Fibroblast of lung (primary cell): ENCODE measurements around the gene SRPK1. TPM values are rescaled to one million over a fixed set of nuclear protein-coding genes. Genes with fewer than 3 reads are reported as not detected.
"Not testable (repeated sequence)": the region's sequence is repeated elsewhere in the genome, so short reads cannot be mapped to it uniquely, and the experiment has no call there.

Experiments
- DNase-seq, 2 donors: peaks; one replicate each; pipeline versions ENCODE4 v3.0.0 to v3.0.0-alpha.2; 2010; ENCODE audit warnings: low read depth in 2 of 2
- H2AFZ ChIP-seq: 2 replicates; pipeline ENCODE4 v1.5.1; 2012; ENCODE audit warnings: low read length, control low read depth, inconsistent platforms
- H3K27ac ChIP-seq: 2 replicates; pipeline ENCODE4 v1.5.1; 2011; ENCODE audit warnings: low read length, control low read depth; ENCODE audit not compliant: insufficient read depth
- H3K27me3 ChIP-seq: 2 replicates; pipeline ENCODE4 v1.5.1; 2011; ENCODE audit warnings: mild to moderate bottlenecking, low read length; ENCODE audit not compliant: control insufficient read depth, insufficient read depth
- H3K36me3 ChIP-seq: 2 replicates; pipeline ENCODE4 v1.5.1; 2011; ENCODE audit warnings: low read length; ENCODE audit not compliant: control insufficient read depth, insufficient read depth
- H3K4me1 ChIP-seq: 2 replicates; pipeline ENCODE4 v1.5.1; 2011; ENCODE audit warnings: low read length; ENCODE audit not compliant: control insufficient read depth, insufficient read depth; ENCODE audit errors: extremely low read depth
- H3K4me2 ChIP-seq: 2 replicates; pipeline ENCODE4 v1.5.1; 2011; ENCODE audit warnings: low read length, control low read depth; ENCODE audit not compliant: insufficient read depth; ENCODE audit errors: extremely low read depth
- H3K4me3 ChIP-seq, 4 experiments: fragments of 200-600 bp in 1 of 4; sonication (generic) in 1 of 4; replicated peaks in 1 of 4; 2 replicates each; pipeline ENCODE4 v1.5.1; 2011 to 2016; ENCODE audit warnings: low read length in 4 of 4, low read depth in 3 of 4, mild to moderate bottlenecking in 3 of 4, control low read depth in 2 of 4, inconsistent platforms in 1 of 4, mixed read lengths in 1 of 4; ENCODE audit not compliant: insufficient read depth in 1 of 4; ENCODE audit errors: control extremely low read depth in 1 of 4
- H3K79me2 ChIP-seq: 2 replicates; pipeline ENCODE4 v1.5.1; 2012; ENCODE audit warnings: mild to moderate bottlenecking, low read length, inconsistent platforms; ENCODE audit not compliant: control insufficient read depth, insufficient read depth
- H3K9ac ChIP-seq: 2 replicates; pipeline ENCODE4 v1.5.1; 2011; ENCODE audit warnings: mild to moderate bottlenecking, low read length, control low read depth; ENCODE audit not compliant: insufficient read depth
- H3K9me3 ChIP-seq: 2 replicates; pipeline ENCODE4 v1.5.1; 2012; ENCODE audit warnings: low read depth, low read length; ENCODE audit not compliant: control insufficient read depth, insufficient read depth
- H4K20me1 ChIP-seq: 2 replicates; pipeline ENCODE4 v1.5.1; 2011; ENCODE audit warnings: low read length; ENCODE audit not compliant: control insufficient read depth, insufficient read depth; ENCODE audit errors: extremely low read depth
- CTCF ChIP-seq, 2 donors: IDR thresholded peaks in 1 of 2; conservative IDR thresholded peaks in 1 of 2; 1 replicate in 1 of 2; 2 replicates in 1 of 2; pipeline ENCODE4 v1.5.1; 2011 to 2012; ENCODE audit warnings: low read length in 2 of 2, control low read depth in 1 of 2, inconsistent platforms in 1 of 2, low read depth in 1 of 2, mild to moderate bottlenecking in 1 of 2
- EZH2 ChIP-seq: IDR thresholded peaks from 2 replicates; pipeline ENCODE4 v1.5.1; 2012; ENCODE audit warnings: low read length, control low read depth, mild to moderate bottlenecking; ENCODE audit errors: missing control alignments
- polyA plus RNA-seq, 2 donors: library from polyadenylated mRNA; depleted of rRNA in 1 of 2; stranded (reverse) in 1 of 2; unstranded in 1 of 2; fragments of >200 nt; gene quantifications; 2 replicates each; pipeline ENCODE4 v1.2.1, GENCODE V29; 2011 to 2012; ENCODE audit warnings: missing spikeins in 1 of 2
- total RNA-seq: library from RNA; depleted of rRNA; stranded (reverse); fragments of >200 nt; gene quantifications from 2 replicates; pipeline ENCODE4 v1.2.1, GENCODE V29; 2014

SRPK1 gene
- total and polyA plus RNA-seq, 2 donors (not counting 1 experiment from before 2014, with no cell fraction given) = 22.2 to 44.8 TPM

GRCh38 chr6:35945650-35946025, 24.7 kb upstream of the SRPK1 start:
- Histone ChIP-seq H3K36me3 (no peaks in the 10 kb centered on the region), H3K27me3 (no peaks in the 10 kb centered on the region), H3K9me3 (no peaks in the 10 kb centered on the region), H3K27ac (no peak overlapping the region), H3K9ac (no peak overlapping the region), H3K79me2 (no peaks in the 10 kb centered on the region), H3K4me3 (no peak overlapping the region), H2AFZ (no peak overlapping the region), H4K20me1 (no peaks in the 10 kb centered on the region), H3K4me1 (no peaks in the 10 kb centered on the region), H3K4me2 (no peak overlapping the region)
- TF ChIP-seq CTCF (conservative IDR thresholded peaks at IDR 0.05 in 1 of 2, IDR thresholded peaks at IDR 0.05 in 1 of 2; ENCODE audit: low read depth in 1 of 2, low read length in 2 of 2) = no peak
- no peak for TF ChIP-seq EZH2
- peak in 1 of 2 donors; percentile 13 for DNase-seq

- H3K9me3 ChIP-seq = no peaks in the 10 kb centered on the region
- TF ChIP-seq EZH2 (no peak), CTCF (conservative IDR thresholded peaks at IDR 0.05 in 1 of 2, IDR thresholded peaks at IDR 0.05 in 1 of 2; ENCODE audit: low read depth in 1 of 2, low read length in 2 of 2) (no peak)
- H3K4me2 ChIP-seq = no peak overlapping the region
- no peaks in the 10 kb centered on the region for H3K36me3 ChIP-seq
- H2AFZ ChIP-seq = no peak overlapping the region
- no peaks in the 10 kb centered on the region for H4K20me1 ChIP-seq
- no peaks in the 10 kb centered on the region for H3K4me1 ChIP-seq
- H3K4me3 ChIP-seq = no peak overlapping the region
- H3K27ac ChIP-seq = no peak overlapping the region
- H3K9ac ChIP-seq = no peak overlapping the region
- no peaks in the 10 kb centered on the region for H3K79me2 ChIP-seq
- no peak for DNase-seq
- no peaks in the 10 kb centered on the region for H3K27me3 ChIP-seq
Observed at GRCh38 chr6:35943390-35943789, 22.5 kb upstream of the SRPK1 start.

GRCh38 chr6:35942355-35942754, 21.5 kb upstream of the SRPK1 start:
- Histone ChIP-seq H3K9ac (no peak overlapping the region), H2AFZ (no peak overlapping the region), H3K79me2 (no peaks in the 10 kb centered on the region), H3K27me3 (no peaks in the 10 kb centered on the region), H3K9me3 (no peaks in the 10 kb centered on the region), H3K4me1 (no peaks in the 10 kb centered on the region), H4K20me1 (no peaks in the 10 kb centered on the region), H3K4me2 (no peak overlapping the region), H3K4me3 (no peak overlapping the region), H3K36me3 (no peaks in the 10 kb centered on the region), H3K27ac (no peak overlapping the region)
- TF ChIP-seq EZH2 = no peak
- TF ChIP-seq CTCF (conservative IDR thresholded peaks at IDR 0.05 in 1 of 2, IDR thresholded peaks at IDR 0.05 in 1 of 2; ENCODE audit: low read depth in 1 of 2, low read length in 2 of 2) = no peak
- DNase-seq = no peak

- H3K4me2 ChIP-seq, H3K79me2 ChIP-seq, DNase-seq, H3K9me3 ChIP-seq, H4K20me1 ChIP-seq, H3K4me1 ChIP-seq, H3K4me3 ChIP-seq, H3K27ac ChIP-seq, H3K9ac ChIP-seq, H3K27me3 ChIP-seq, H2AFZ ChIP-seq, H3K36me3 ChIP-seq: not testable (repeated sequence)
Observed at GRCh38 chr6:35941170-35941569, 20.3 kb upstream of the SRPK1 start.

GRCh38 chr6:35940014-35940413, 19.1 kb upstream of the SRPK1 start:
- H3K36me3 ChIP-seq, H3K4me3 ChIP-seq, DNase-seq, H3K79me2 ChIP-seq, H2AFZ ChIP-seq, H3K4me2 ChIP-seq, H3K9me3 ChIP-seq, H3K4me1 ChIP-seq, H3K27ac ChIP-seq, H3K9ac ChIP-seq, H4K20me1 ChIP-seq, H3K27me3 ChIP-seq: not testable (repeated sequence)
